NCI-H2171 treated with DMSO at 0.1 percent for 48 hours (cell line): ENCODE results near the gene NT5C3B.
A peak's percentile ranks its signal among the peaks of the same experiment; 100 is the strongest.
"Not testable (repeated sequence)": the region's sequence is repeated elsewhere in the genome, so short reads cannot be mapped to it uniquely, and the experiment has no call there.

Experiments used
- DNase-seq: peaks from one replicate; lab custom pipeline; 2025; lab: John Stamatoyannopoulos, UW

The NT5C3B gene

GRCh38 chr17:41835800-41836549 lies at the start of gene NT5C3B:
TSS of gene NT5C3B (minus strand) at chr17:41836232. CDS start at chr17:41836193, 39 bp downstream.
- peak; percentile 56 for DNase-seq

GRCh38 chr17:41885733-41886132 lies 49.7 kb upstream of the NT5C3B start:
- no peak for DNase-seq

- DNase-seq: no peak
Measured at GRCh38 chr17:41882756-41883155, 46.7 kb upstream of the NT5C3B start.

- no peak for DNase-seq
Measured at GRCh38 chr17:41880130-41880529, 44.1 kb upstream of the NT5C3B start.

- DNase-seq: not testable (repeated sequence)
Measured at GRCh38 chr17:41874293-41874670, 38.2 kb upstream of the NT5C3B start.

GRCh38 chr17:41873559-41874292 lies 37.7 kb upstream of the NT5C3B start:
- no peak for DNase-seq

- DNase-seq: no peak
Measured at GRCh38 chr17:41871789-41872188, 35.8 kb upstream of the NT5C3B start.

- no peak for DNase-seq
Measured at GRCh38 chr17:41870627-41871026, 34.6 kb upstream of the NT5C3B start.

- DNase-seq: no peak
Measured at GRCh38 chr17:41870097-41870496, 34.1 kb upstream of the NT5C3B start.

GRCh38 chr17:41869426-41869825 lies 33.4 kb upstream of the NT5C3B start:
- no peak for DNase-seq

GRCh38 chr17:41868568-41868967 lies 32.5 kb upstream of the NT5C3B start:
- no peak for DNase-seq

GRCh38 chr17:41865596-41865893 lies 29.5 kb upstream of the NT5C3B start:
- DNase-seq: no peak

- peak; percentile 87 for DNase-seq
Measured at GRCh38 chr17:41864836-41865595, 29.0 kb upstream of the NT5C3B start, which contains the start of gene KLHL11. TSS of gene KLHL11 (minus strand) at chr17:41865423. CDS start at chr17:41865370, 53 bp downstream.

- DNase-seq: no peak
Measured at GRCh38 chr17:41864498-41864835, 28.4 kb upstream of the NT5C3B start.

GRCh38 chr17:41863074-41863848 lies 27.2 kb upstream of the NT5C3B start:
- no peak for DNase-seq

- peak; percentile 12 for DNase-seq
Measured at GRCh38 chr17:41860254-41860931, 24.4 kb upstream of the NT5C3B start.

- DNase-seq: not testable (repeated sequence)
Measured at GRCh38 chr17:41851382-41851781, 15.3 kb upstream of the NT5C3B start.

- no peak for DNase-seq
Measured at GRCh38 chr17:41849251-41849990, 13.4 kb upstream of the NT5C3B start.

- no peak for DNase-seq
Measured at GRCh38 chr17:41848788-41849187, 12.8 kb upstream of the NT5C3B start.

GRCh38 chr17:41844971-41845370 lies 8.9 kb upstream of the NT5C3B start:
- no peak for DNase-seq

- not testable (repeated sequence) for DNase-seq
Measured at GRCh38 chr17:41840781-41841180, 4.7 kb upstream of the NT5C3B start.
